Left renal cortex interstitium (tissue), 4 donors: Measurements from ENCODE around the gene HIGD2A. TPM values are rescaled to one million over a fixed set of nuclear protein-coding genes. Genes with fewer than 3 reads are reported as not detected.
"Not testable (repeated sequence)": the region's sequence is repeated elsewhere in the genome, so short reads cannot be mapped to it uniquely, and the experiment has no call there.

Experiments
- DNase-seq, 4 donors: peaks; one replicate each; pipeline ENCODE4 v3.0.0-alpha.2; 2013; ENCODE audit warnings: low read depth in 4 of 4, low spot score in 2 of 4, missing footprints in 1 of 4
- polyA plus RNA-seq, 4 donors: library from polyadenylated mRNA; unstranded; fragments of 120-200 nt; gene quantifications; one replicate each; pipeline ENCODE4 v1.2.1, GENCODE V29; 2013; ENCODE audit not compliant: insufficient read length in 4 of 4

Gene HIGD2A
- polyA plus RNA-seq, 4 donors, result 99.5 to 151 (median 115) TPM

- no peak for DNase-seq
Measured at GRCh38 chr5:176391999-176392398, 3.4 kb downstream of the HIGD2A start.

GRCh38 chr5:176392526-176392925 lies 4.0 kb downstream of the HIGD2A start:
- no peak for DNase-seq

- DNase-seq, result no peak
Measured at GRCh38 chr5:176394096-176394495, 5.5 kb downstream of the HIGD2A start.

- no peak for DNase-seq
Measured at GRCh38 chr5:176394881-176395675, 6.5 kb downstream of the HIGD2A start.

- no peak for DNase-seq
Measured at GRCh38 chr5:176396330-176396729, 7.8 kb downstream of the HIGD2A start.

GRCh38 chr5:176397736-176398420 lies 9.3 kb downstream of the HIGD2A start:
- no peak for DNase-seq

GRCh38 chr5:176400382-176401156 lies 12.0 kb downstream of the HIGD2A start:
- DNase-seq, result no peak

- no peak for DNase-seq
Measured at GRCh38 chr5:176401281-176402205, 13.0 kb downstream of the HIGD2A start.

GRCh38 chr5:176405656-176406435 lies 17.3 kb downstream of the HIGD2A start:
- no peak for DNase-seq

- DNase-seq, result no peak
Measured at GRCh38 chr5:176406436-176407052, 18.0 kb downstream of the HIGD2A start.

- DNase-seq, result no peak
Measured at GRCh38 chr5:176407456-176408251, 19.1 kb downstream of the HIGD2A start.

- DNase-seq, result not testable (repeated sequence)
Measured at GRCh38 chr5:176408252-176408573, 19.7 kb downstream of the HIGD2A start.

- DNase-seq, result no peak
Measured at GRCh38 chr5:176408590-176408989, 20.0 kb downstream of the HIGD2A start.

- DNase-seq, result no peak
Measured at GRCh38 chr5:176409765-176410164, 21.2 kb downstream of the HIGD2A start.

- DNase-seq, result no peak
Measured at GRCh38 chr5:176410486-176411180, 22.1 kb downstream of the HIGD2A start.

GRCh38 chr5:176412517-176413254 lies 24.1 kb downstream of the HIGD2A start:
- no peak for DNase-seq

- no peak for DNase-seq
Measured at GRCh38 chr5:176413255-176413565, 24.7 kb downstream of the HIGD2A start.
